K562 (cell line): ENCODE data around the gene SETX. TPM values are rescaled to one million over a fixed set of nuclear protein-coding genes. Genes with fewer than 3 reads are reported as not detected.

Experiments used
- ATAC-seq: fragments of 200-7000 bp; cut with Tn5 transposase; 3 replicates; pipeline ENCODE4 v1.9.1; 2020; ENCODE audit warnings: moderate library complexity
- BruUV-seq: library from RNA; stranded (reverse); fragments of 400-500 nt; replicated peaks from 2 replicates; lab custom pipeline; 2021; lab: Mats Ljungman, UMichigan
- CTCF ChIA-PET: fragments of 300-600 bp; formaldehyde crosslinking; extraction: SDS; loops from one replicate; lab custom pipeline; 2021; ENCODE audit warnings: low intra/inter-chr PET ratio; lab: Yijun Ruan, JAX
- POLR2A ChIA-PET: fragments of 300-600, 350-650 bp; sonication (Branson Sonifier 250); formaldehyde crosslinking; extraction: SDS; loops from one replicate; lab custom pipeline; 2021; ENCODE audit warnings: antibody characterized with exemption, inconsistent platforms; lab: Yijun Ruan, JAX
- DNase-seq, 4 experiments: peaks; one replicate each; pipeline versions ENCODE4 v3.0.0 to v3.0.0-alpha.2; 2011 to 2018; ENCODE audit warnings: low spot score in 3 of 4, mixed read lengths in 3 of 4; ENCODE audit errors: extremely low read depth in 1 of 4
- FAIRE-seq: peaks from 2 replicates; lab custom pipeline; 2011; peaks lifted over from hg19 to GRCh38; lab: Jason Lieb, UNC
- H2AFZ ChIP-seq: 2 replicates; pipeline ENCODE4 v1.6.0; 2011; ENCODE audit warnings: low read depth, low read length, control low read depth, inconsistent platforms
- H3K27ac ChIP-seq: fragments of 200-600 bp; 3 replicates; pipeline ENCODE4 v1.8.0; 2011; ENCODE audit warnings: low read depth, mild to moderate bottlenecking, control low read depth, inconsistent platforms, low read length, moderate library complexity, mixed read lengths; ENCODE audit errors: extremely low read depth
- H3K27me3 ChIP-seq, 2 experiments: fragments of 300-600 bp in 1 of 2; 2 replicates in 1 of 2; 3 replicates in 1 of 2; pipeline versions ENCODE4 v1.6.0 to v1.8.0; 2011; ENCODE audit warnings: inconsistent platforms in 2 of 2, low read length in 2 of 2, mild to moderate bottlenecking in 1 of 2, mixed read lengths in 1 of 2, moderate library complexity in 1 of 2; ENCODE audit not compliant: control insufficient read depth in 2 of 2, insufficient read depth in 2 of 2
- H3K36me3 ChIP-seq: fragments of 300-600 bp; 3 replicates; pipeline ENCODE4 v1.8.0; 2011; ENCODE audit warnings: mild to moderate bottlenecking, low read length, inconsistent platforms; ENCODE audit not compliant: control insufficient read depth, insufficient read depth
- H3K4me1 ChIP-seq, 2 experiments: fragments of 200-600 bp in 1 of 2; replicated peaks in 1 of 2; 2 replicates in 1 of 2; 3 replicates in 1 of 2; pipeline versions ENCODE4 v1.5.1 to v1.8.0; 2011; ENCODE audit warnings: inconsistent platforms in 2 of 2, low read length in 2 of 2, mild to moderate bottlenecking in 1 of 2, mixed read lengths in 1 of 2, moderate library complexity in 1 of 2; ENCODE audit not compliant: control insufficient read depth in 2 of 2, insufficient read depth in 2 of 2
- H3K4me2 ChIP-seq: 2 replicates; pipeline ENCODE4 v1.6.1; 2011; ENCODE audit warnings: low read length, control low read depth, inconsistent platforms, mixed read lengths; ENCODE audit not compliant: insufficient read depth
- H3K4me3 ChIP-seq: fragments of 200-600 bp; sonication (generic), shearing (Covaris generic); 2 replicates; pipeline ENCODE4 v1.5.1; 2016; ENCODE audit warnings: control low read depth, inconsistent platforms
- H3K79me2 ChIP-seq: fragments of 200-600 bp; 3 replicates; pipeline ENCODE4 v1.8.0; 2011; ENCODE audit warnings: low read length, inconsistent platforms; ENCODE audit not compliant: control insufficient read depth, insufficient read depth
- H3K9ac ChIP-seq, 2 experiments: 2 replicates each; pipeline versions ENCODE4 v1.6.0 to v1.6.1; 2011; ENCODE audit warnings: low read depth in 2 of 2, low read length in 2 of 2, control low read depth in 1 of 2, inconsistent platforms in 1 of 2, mild to moderate bottlenecking in 1 of 2, mixed read lengths in 1 of 2; ENCODE audit not compliant: insufficient read depth in 1 of 2
- H3K9me1 ChIP-seq: one replicate; pipeline ENCODE4 v1.6.0; 2011; ENCODE audit warnings: inconsistent platforms, mild to moderate bottlenecking, low read length, moderate library complexity; ENCODE audit not compliant: control insufficient read depth, insufficient read depth
- H3K9me3 ChIP-seq: replicated peaks from 2 replicates; pipeline ENCODE4 v1.5.1; 2011; ENCODE audit warnings: low read depth, low read length, inconsistent platforms; ENCODE audit not compliant: control insufficient read depth, insufficient read depth
- H4K20me1 ChIP-seq: replicated peaks from 2 replicates; pipeline ENCODE4 v1.6.1; 2011; ENCODE audit warnings: low read length, inconsistent platforms, mixed read lengths; ENCODE audit not compliant: control insufficient read depth, insufficient read depth
- ETS2 ChIP-seq: IDR thresholded peaks from 2 replicates; pipeline ENCODE4 v1.6.1; 2016; ENCODE audit warnings: borderline replicate concordance, missing genetic modification characterization, mild to moderate bottlenecking, moderate library complexity, missing compliant biosample characterization; ENCODE audit not compliant: poor library complexity, severe bottlenecking
- ETV6 ChIP-seq, 3 experiments: fragments of 150-350 bp in 1 of 3; sonication (generic) in 1 of 3; formaldehyde crosslinking in 1 of 3; IDR thresholded peaks; 2 replicates each; pipeline versions ENCODE4 v1.6.1 to v1.8.0; 2014 to 2022; ENCODE audit warnings: borderline replicate concordance in 2 of 3, low read depth in 2 of 3, antibody characterized with exemption in 1 of 3, low read length in 1 of 3, mild to moderate bottlenecking in 1 of 3, missing genetic modification reagents in 1 of 3
- NEUROD1 ChIP-seq: fragments of 150-350 bp; IDR thresholded peaks from 2 replicates; pipeline ENCODE4 v1.6.1; 2014; ENCODE audit warnings: borderline replicate concordance, low read length, low read depth; ENCODE audit not compliant: partially characterized antibody
- ZNF212 ChIP-seq: fragments of 450-650 bp; formaldehyde crosslinking; IDR thresholded peaks from 2 replicates; pipeline ENCODE4 v1.4.0; 2020; ENCODE audit warnings: mild to moderate bottlenecking
- WGBS: fragments of 100-300 bp; shearing (Covaris generic); methylation state at CpG from one replicate; pipeline ENCODE4 v1.1.6; 2016; ENCODE audit warnings: low coverage, mixed read lengths; ENCODE audit not compliant: insufficient coverage; ENCODE audit errors: missing lambda C conversion rate; 5-methylcytosine and 5-hydroxymethylcytosine counted together
- in situ Hi-C: fragments of 300-500 bp; cut with MboI; formaldehyde crosslinking; loops from 4 replicates; pipeline ENCODE4 v1.15.0; 2018; ENCODE audit warnings: inconsistent platforms, mixed read lengths
- intact Hi-C: fragments of 100-400 bp; cut with micrococcal nuclease; formaldehyde crosslinking; loops from 2 replicates; pipeline ENCODE4 v1.14.2; 2022
- polyA plus RNA-seq, 8 experiments: library from polyadenylated mRNA; depleted of rRNA in 4 of 8; stranded (reverse) in 5 of 8; unstranded in 3 of 8; fragments of >200 nt; fragmentation: Nextera tagmentation in 2 of 8; fragmentation: Illumina TruSeq in 1 of 8; extraction: Ambion mirVana in 2 of 8; extraction: Trizol in 1 of 8; gene quantifications; 2 replicates each; pipeline versions ENCODE4 v1.2.1 to v1.2.3, GENCODE V29; 2011 to 2014; ENCODE audit warnings: inconsistent platforms in 1 of 8, missing spikeins in 1 of 8
- total RNA-seq, 7 experiments: library from RNA; depleted of rRNA in 6 of 7; stranded (reverse); fragments of >200 nt in 6 of 7; fragmentation: Illumina TruSeq in 2 of 7; extraction: Trizol in 2 of 7; gene quantifications; 2 replicates each; pipeline versions ENCODE4 v1.2.1 to v1.2.3, GENCODE V29; 2011 to 2021; ENCODE audit warnings: low replicate concordance in 1 of 7
- TF ChIP-seq, protein P1 (sequence below): fragments of 450-650 bp; IDR thresholded peaks from 2 replicates; pipeline ENCODE4 v1.6.1; 2016; ENCODE audit warnings: borderline replicate concordance
- TF ChIP-seq, protein P2 (sequence below): sonication (generic); formaldehyde crosslinking; IDR thresholded peaks from 2 replicates; pipeline ENCODE4 v1.8.0; 2022; ENCODE audit warnings: mild to moderate bottlenecking, missing genetic modification reagents
- TF ChIP-seq, protein P3 (sequence below): fragments of 250-450 bp; sonication (Bioruptor Pico); IDR thresholded peaks from 2 replicates; pipeline ENCODE4 v1.4.0; 2020

Gene SETX
- total and polyA plus RNA-seq, 9 of the 15 experiments (the other 6 are each of a cell fraction or from before 2014, with no cell fraction given): 8.7 to 45.7 (median 28.7) TPM

DNA sequence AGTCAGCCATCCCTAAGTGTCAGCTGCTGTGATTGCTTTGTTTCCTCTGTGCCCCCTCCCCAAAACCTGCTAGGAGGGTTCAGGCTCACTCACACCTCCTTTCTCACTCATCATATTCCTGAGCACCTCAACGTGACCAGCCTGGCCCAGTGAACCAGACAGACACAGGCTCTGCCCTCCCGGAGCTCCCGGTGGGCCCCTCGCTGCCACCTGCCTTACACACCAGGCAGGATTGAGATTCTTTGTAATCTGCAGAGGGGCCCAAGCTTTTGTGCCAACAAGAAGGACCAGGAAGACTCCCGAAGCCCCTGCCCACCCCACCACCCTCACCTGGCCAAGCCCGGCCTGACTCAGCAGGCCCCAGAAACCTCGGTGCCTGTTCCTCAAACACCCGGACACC, 105.1 kb downstream of the SETX start:
- TF ChIP-seq, protein P1, sequence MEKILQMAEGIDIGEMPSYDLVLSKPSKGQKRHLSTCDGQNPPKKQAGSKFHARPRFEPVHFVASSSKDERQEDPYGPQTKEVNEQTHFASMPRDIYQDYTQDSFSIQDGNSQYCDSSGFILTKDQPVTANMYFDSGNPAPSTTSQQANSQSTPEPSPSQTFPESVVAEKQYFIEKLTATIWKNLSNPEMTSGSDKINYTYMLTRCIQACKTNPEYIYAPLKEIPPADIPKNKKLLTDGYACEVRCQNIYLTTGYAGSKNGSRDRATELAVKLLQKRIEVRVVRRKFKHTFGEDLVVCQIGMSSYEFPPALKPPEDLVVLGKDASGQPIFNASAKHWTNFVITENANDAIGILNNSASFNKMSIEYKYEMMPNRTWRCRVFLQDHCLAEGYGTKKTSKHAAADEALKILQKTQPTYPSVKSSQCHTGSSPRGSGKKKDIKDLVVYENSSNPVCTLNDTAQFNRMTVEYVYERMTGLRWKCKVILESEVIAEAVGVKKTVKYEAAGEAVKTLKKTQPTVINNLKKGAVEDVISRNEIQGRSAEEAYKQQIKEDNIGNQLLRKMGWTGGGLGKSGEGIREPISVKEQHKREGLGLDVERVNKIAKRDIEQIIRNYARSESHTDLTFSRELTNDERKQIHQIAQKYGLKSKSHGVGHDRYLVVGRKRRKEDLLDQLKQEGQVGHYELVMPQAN: no peak
- TF ChIP-seq, protein P2, sequence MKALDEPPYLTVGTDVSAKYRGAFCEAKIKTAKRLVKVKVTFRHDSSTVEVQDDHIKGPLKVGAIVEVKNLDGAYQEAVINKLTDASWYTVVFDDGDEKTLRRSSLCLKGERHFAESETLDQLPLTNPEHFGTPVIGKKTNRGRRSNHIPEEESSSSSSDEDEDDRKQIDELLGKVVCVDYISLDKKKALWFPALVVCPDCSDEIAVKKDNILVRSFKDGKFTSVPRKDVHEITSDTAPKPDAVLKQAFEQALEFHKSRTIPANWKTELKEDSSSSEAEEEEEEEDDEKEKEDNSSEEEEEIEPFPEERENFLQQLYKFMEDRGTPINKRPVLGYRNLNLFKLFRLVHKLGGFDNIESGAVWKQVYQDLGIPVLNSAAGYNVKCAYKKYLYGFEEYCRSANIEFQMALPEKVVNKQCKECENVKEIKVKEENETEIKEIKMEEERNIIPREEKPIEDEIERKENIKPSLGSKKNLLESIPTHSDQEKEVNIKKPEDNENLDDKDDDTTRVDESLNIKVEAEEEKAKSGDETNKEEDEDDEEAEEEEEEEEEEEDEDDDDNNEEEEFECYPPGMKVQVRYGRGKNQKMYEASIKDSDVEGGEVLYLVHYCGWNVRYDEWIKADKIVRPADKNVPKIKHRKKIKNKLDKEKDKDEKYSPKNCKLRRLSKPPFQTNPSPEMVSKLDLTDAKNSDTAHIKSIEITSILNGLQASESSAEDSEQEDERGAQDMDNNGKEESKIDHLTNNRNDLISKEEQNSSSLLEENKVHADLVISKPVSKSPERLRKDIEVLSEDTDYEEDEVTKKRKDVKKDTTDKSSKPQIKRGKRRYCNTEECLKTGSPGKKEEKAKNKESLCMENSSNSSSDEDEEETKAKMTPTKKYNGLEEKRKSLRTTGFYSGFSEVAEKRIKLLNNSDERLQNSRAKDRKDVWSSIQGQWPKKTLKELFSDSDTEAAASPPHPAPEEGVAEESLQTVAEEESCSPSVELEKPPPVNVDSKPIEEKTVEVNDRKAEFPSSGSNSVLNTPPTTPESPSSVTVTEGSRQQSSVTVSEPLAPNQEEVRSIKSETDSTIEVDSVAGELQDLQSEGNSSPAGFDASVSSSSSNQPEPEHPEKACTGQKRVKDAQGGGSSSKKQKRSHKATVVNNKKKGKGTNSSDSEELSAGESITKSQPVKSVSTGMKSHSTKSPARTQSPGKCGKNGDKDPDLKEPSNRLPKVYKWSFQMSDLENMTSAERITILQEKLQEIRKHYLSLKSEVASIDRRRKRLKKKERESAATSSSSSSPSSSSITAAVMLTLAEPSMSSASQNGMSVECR: no peak
- TF ChIP-seq, protein P3, sequence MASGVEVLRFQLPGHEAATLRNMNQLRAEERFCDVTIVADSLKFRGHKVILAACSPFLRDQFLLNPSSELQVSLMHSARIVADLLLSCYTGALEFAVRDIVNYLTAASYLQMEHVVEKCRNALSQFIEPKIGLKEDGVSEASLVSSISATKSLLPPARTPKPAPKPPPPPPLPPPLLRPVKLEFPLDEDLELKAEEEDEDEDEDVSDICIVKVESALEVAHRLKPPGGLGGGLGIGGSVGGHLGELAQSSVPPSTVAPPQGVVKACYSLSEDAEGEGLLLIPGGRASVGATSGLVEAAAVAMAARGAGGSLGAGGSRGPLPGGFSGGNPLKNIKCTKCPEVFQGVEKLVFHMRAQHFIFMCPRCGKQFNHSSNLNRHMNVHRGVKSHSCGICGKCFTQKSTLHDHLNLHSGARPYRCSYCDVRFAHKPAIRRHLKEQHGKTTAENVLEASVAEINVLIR: no peak
- no peak for TF ChIP-seq NEUROD1
- no peak for TF ChIP-seq ZNF212 (CRISPR knock-in tag)
- TF ChIP-seq ETV6 (IDR thresholded peaks at IDR 0.05; ENCODE audit: borderline replicate concordance in 1 of 2, low read depth in 2 of 2, low read length in 1 of 2): no peak
- TF ChIP-seq ETV6 (CRISPR knock-in tag; IDR thresholded peaks at IDR 0.05; ENCODE audit: borderline replicate concordance): no peak
- TF ChIP-seq ETS2 (tag): no peak
- peaks cover 0 to 12% of the 10 kb centered on the region in 2 experiments; a peak in 2 of 5 replicates for H3K4me1 ChIP-seq
- ChIA-PET POLR2A (interaction anchor here (0.5 kb wide), 1 partner anchor 12 kb away, joined by 3 read pairs; no protein-coding TSS in a partner anchor), CTCF (no interaction called here)
- 5% methylated on average over 8 of the region's 8 CpGs for WGBS
- no peaks in the 10 kb centered on the region for H3K36me3 ChIP-seq
- H4K20me1 ChIP-seq: no peaks in the 10 kb centered on the region; the same call in 1 of the 2 replicates
- FAIRE-seq (no peak), DNase-seq (no peak), ATAC-seq (no peak)
- no peak overlapping the region for H3K4me2 ChIP-seq
- no peak overlapping the region for H3K9ac ChIP-seq
- intact Hi-C loops: loop anchor here (5.0 kb wide), 2 partner anchors 82 to 492 kb away; no protein-coding TSS in a partner anchor
- H3K9me1 ChIP-seq: no peaks in the 10 kb centered on the region
- no peak overlapping the region for H3K27ac ChIP-seq
- H2AFZ ChIP-seq: no peak overlapping the region
- in situ Hi-C loops: loop anchor here (5.0 kb wide), 1 partner anchor 487 kb away; no protein-coding TSS in a partner anchor
- BruUV-seq: no TSS peak
- peaks cover 12 to 47% of the 10 kb centered on the region in 2 experiments; a peak in 4 of 5 replicates for H3K27me3 ChIP-seq
- H3K4me3 ChIP-seq: no peak overlapping the region
- H3K9me3 ChIP-seq: no peaks in the 10 kb centered on the region
- H3K79me2 ChIP-seq: no peaks in the 10 kb centered on the region
